Ammon's horn (tissue), 1 donor: ENCODE measurements around the gene ADCY5.

Experiments used
- DNase-seq: peaks from one replicate; pipeline ENCODE4 v3.0.0-alpha.2; 2016; ENCODE audit warnings: low spot score

ADCY5 gene

DNA sequence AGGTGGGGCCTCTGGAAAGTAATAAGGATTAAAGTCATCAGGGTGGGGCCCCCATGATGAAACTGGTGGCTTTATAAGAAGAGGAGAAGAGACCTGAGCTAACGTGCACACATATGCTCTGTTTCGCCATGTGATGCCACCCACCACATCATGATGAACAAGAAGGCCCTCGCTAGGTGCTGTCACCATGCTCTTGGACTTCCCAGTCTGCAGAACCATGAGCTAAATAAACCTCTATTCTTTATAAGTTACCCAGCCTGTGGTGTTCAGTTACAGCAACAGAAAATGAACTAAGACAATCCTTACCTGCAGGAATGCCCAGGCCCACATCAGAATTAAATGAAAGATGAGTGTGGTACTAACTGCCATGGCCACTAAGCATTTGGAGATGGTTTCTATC, 79.8 kb downstream of the ADCY5 start:
- DNase-seq = no peak

DNA sequence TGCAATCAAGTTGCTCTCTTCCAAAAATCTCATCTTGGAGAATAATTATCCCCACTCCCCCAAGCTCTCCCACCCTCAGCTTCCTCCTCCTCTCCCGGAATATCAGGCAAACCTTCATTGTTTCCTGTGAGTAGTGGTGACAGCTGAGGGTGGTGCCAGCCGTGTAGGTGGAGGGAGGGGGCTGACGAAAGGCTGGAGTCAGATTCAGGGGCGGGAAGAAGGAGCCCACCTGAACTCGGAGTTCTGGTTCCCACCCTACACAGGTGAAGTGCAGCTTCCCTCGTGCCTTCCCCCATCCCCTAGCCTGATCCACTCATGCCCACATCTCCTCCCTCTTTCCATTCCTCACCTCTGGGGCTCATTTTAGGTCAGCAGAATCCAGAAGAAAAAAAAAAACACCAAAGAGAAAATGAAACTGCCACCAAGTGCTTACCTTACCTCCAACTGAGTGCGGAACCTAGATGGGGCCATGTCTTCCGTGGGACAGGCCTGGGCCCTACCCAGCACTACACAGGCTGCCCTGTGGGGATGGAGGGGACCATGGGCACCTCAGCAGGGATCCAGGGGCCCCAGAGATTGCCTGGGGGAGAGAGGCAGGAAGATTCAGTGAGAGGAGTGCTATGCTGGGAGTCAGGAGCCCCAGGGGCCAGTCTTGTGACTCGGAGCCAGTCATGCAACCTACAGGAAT, 81.3 kb downstream of the ADCY5 start:
- no peak for DNase-seq

DNA sequence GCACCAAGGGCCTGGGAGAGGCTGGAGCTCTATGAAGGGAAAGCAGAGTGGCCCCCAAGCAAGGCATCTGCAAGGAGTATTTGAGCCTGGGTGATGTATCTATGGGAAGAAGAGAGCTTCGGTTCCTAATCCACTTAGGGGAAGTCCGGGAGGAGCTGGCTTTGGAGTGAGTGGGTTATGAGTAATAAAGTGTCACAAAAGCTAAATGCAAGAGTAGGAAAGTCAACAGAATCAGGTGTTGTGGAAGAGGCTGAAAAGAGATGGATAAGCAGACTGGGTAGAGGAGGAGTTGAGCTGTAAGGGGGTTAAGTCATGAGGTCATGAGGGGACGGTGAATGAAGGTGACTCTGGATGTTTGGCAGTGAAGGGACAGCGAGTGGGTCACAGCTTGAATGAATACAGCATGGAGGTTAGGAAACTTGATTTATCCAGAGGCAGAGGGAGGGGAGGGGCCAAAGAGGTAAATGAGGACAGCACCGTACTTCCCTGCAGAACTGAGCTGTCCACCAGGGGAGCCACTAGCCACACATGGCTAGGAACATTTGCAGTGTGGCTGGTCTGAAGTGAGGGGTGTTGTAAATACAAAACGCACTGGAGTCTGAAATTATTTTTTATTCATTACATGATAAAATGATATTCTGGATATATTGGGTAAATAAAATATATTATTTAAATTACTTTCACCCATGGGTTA, 83.3 kb downstream of the ADCY5 start:
- no peak for DNase-seq

- DNase-seq = no peak
Observed at GRCh38 chr3:123361071-123361470, 87.8 kb downstream of the ADCY5 start.

GRCh38 chr3:123357275-123357674, 91.6 kb downstream of the ADCY5 start:
- DNase-seq = no peak

DNA sequence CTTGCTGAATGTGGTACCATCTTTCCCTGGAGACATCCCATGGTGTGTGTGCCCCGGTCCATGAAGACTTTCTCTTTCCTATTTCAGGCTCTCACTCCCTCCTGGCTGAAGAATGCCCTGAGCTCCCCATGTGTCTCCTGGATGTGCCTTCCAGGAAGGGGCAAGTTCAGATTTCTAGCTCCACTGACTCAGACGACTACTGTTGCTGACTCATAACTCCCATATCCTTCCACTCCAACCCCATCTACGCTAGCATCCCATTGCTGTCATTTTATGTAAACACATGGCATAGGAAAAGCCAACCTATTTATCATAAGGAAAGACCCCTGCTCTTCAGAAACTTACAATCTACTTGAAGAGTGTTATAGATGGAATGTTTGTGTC, 95.0 kb downstream of the ADCY5 start:
- no peak for DNase-seq

- DNase-seq = no peak
Observed at GRCh38 chr3:123353227-123353849, 95.6 kb downstream of the ADCY5 start.

DNA sequence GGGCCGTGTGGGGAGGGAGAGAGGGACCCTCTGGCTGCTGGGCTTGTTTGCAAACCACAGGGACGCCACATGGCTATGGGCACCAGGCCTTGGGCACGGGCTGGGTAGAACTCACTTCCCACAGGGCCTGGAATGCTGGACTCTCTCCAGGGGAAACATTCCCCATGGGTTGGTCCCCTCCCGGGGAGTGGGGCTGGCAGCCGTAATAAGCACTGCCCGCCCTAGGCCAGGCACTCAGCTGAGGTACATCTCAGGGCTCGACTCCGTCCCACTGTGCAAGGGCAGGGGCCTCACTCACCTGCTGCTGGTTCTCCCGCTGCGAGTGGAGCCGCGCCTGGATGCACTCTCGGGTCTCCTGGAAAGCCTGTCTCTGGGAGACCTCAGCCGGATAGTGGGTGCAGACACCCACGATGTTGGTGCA, 96.7 kb downstream of the ADCY5 start:
- no peak for DNase-seq

DNA sequence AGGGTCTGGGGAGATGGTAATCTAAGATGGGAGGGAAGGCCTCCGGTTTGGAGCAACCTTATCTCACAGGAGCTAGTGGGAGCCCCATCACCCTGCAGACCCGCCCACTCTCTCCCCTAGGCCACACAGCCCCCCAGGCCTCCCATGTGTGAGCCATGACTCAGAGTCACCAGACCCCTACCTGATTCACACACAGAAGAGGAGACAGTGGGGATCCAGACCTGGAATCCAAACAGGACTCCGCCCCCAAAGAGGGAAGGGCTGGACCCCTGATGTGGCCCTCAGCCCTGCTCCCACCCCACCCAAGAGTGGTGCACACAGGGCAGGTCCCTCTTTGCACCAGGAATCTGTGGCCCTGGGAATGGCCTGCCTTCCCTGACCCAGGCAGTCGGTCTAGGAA, 97.4 kb downstream of the ADCY5 start:
- DNase-seq = no peak

GRCh38 chr3:123350971-123351370, 97.9 kb downstream of the ADCY5 start:
- DNase-seq = no peak

- no peak for DNase-seq
Observed at GRCh38 chr3:123349566-123350435, 99.1 kb downstream of the ADCY5 start.

- DNase-seq = no peak
Observed at GRCh38 chr3:123349201-123349535, 99.7 kb downstream of the ADCY5 start.

GRCh38 chr3:123348471-123349200, 100.3 kb downstream of the ADCY5 start:
- DNase-seq = no peak

GRCh38 chr3:123347691-123348264, 101.1 kb downstream of the ADCY5 start:
- DNase-seq = no peak

DNA sequence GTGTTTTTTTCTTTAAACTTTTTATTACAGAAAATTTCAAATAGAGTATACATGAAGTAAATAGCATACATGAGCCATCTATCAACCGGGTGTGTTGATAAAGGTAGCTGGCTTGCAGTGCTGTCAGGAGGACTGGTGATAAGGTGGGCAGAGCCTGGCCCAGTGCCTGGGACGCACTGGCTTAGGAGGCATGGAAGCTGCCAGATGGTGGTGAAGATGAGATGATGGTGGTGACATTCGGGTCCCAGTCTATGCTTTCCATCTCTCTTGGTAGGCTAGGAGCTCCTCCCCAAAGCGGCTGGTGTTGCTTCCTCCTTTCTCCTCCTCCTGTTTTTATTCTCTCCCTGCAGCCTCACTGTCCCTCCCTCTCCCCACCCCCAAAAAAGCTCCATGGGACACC, 101.7 kb downstream of the ADCY5 start:
- no peak for DNase-seq

DNA sequence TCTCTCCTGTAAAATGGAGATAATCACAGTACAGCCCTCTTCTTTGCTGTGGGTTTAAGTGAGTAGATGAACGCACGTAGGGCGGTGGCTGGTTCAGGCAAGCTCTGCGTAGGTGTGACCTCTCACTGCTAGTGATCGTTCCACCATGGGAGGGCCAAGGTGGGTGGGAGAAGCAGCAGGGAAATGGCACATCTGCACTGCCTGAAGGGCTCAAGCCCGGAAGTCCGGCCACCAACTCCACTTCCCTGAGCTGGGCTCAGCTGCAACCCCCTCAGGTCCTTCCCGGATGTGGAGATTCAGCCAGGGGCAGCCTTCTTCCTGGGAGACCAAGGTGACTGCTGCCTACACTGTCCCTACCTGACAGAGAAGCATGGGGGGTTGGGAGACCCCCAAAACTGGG, 102.9 kb downstream of the ADCY5 start:
- DNase-seq = no peak

DNA sequence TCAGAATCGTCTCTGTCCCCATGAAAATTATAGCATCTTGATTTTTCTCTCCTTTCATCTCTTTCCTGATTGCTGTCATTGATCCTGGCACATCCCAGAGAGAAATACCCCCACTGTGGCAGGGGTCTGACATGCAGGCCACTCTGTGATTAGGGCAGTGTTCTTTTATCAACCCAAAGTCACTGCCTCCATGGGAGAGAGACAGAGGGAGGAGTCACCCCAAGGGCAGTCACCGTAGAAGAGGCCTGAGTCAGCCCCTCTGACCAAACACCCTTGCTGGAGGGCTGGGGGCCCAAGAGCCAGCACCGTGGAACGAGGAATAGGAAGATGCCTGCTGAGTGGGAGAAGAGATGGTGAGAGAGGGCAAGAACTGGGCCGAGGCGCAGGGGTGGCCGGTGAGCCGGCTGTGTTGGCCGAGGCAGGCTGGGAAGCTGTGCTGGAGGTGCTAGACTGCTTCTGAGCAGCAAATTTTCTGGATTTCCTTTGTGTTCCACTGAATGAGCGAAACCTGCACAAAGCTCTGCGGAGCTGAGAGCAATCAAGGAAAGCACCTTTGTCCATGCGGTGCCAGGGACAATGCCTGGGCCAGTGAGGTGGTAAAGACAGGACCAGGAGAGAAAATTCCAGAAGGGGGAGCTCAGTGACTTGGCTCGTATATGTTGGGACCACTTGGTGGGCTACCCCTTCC, 103.8 kb downstream of the ADCY5 start:
- no peak for DNase-seq

- no peak for DNase-seq
Observed at GRCh38 chr3:123344175-123344906, 104.5 kb downstream of the ADCY5 start.

DNA sequence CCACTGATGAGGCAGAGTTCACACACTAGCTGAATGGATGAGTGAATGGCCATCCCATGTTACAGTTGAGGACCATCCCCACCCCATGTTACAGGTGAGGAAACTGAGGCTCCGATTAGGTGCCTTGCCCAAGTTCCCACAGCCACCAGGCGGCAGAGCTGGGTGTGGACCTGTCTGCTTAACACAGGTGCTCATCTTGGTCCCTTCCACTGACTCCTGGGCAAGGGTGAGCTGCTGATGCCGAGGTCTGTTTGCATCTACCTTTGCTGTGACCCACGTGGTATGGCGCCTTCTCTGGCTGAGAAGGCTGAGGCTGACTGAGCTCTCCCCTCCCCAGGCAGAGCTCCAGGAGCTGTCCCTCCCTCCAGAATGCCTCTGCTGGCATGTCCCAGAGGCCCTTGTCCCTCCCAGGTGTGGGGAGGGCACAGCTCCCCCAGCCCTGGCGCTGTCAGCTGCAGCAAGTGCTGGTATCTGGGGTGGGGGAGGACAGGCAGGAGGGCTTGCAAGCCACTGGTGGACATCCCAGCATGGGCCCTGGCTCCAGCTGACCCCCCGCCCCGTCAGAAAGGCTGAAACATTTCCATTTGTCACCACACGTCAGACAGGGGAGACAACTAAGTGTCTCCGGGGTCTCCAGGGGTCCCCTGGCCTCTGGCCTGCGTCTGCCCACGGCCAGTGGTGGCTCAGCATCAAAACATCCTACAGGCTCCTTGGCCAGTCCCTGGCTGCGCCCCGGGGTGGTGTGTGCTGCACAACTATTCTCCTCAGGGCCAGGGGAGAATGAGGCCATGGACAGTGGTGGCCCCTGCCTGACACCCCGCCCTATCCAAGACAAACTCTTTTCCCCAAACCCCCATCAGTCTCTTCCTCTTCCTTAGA, 105.4 kb downstream of the ADCY5 start:
- DNase-seq = no peak
